HL-60 (cell line): ENCODE measurements around the gene PRKAG1.

Experiments used
- POLR2AphosphoS5 ChIP-seq: IDR thresholded peaks from 2 replicates; pipeline ENCODE4 v1.6.1; 2012; ENCODE audit warnings: low read depth
- TF ChIP-seq, protein P1 (sequence below): IDR thresholded peaks from one replicate; pipeline ENCODE4 v1.5.1; 2011; ENCODE audit warnings: low read length, control low read depth, inconsistent platforms; ENCODE audit not compliant: insufficient read depth

DNA sequence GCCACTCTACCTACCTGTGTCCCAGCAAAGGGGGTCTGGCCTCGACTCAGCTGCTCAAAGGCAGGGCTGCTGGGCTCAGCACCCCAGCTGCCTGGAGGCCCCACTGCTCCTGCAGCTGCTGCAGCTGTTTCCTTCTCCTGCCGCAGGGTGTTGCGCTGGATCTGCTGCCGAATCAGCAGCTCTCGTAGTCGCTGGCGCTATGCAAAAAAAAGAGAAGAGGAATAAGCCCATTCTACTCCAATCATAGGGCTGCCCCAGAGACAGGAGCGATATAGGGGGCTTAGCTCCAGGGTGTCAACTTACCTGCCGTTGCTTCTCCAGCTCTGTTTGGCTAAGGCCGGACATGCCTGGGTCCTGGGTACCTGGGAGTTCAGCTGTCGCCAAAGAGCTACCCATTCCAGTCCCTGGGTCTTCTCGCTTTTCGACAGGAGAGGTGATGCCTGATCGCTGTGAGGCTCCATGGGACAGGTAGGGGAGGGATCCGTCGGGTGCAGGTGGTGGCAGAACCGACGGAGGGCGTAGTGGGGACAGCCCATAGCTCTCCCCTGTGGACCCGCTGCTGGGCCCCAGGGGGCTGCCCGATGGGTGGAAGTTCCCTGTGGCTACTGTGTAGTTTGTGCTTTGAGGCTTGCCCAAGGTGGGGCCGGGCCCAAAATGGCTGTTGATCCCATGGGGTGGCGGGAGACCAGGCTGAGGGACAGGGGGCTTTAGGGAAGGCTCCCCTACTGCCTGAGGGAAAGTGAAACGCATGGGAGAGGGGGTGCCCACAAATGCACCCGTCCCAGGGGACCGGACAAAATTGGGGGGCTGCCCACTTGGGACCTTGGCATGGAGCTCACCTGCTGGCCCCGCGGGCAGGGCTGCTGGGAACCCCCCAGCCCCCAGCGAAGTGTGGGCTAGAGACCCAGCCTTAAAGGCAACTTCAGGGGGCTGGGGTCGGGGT, 21.1 kb upstream of the PRKAG1 start:
- TF ChIP-seq, protein P1, sequence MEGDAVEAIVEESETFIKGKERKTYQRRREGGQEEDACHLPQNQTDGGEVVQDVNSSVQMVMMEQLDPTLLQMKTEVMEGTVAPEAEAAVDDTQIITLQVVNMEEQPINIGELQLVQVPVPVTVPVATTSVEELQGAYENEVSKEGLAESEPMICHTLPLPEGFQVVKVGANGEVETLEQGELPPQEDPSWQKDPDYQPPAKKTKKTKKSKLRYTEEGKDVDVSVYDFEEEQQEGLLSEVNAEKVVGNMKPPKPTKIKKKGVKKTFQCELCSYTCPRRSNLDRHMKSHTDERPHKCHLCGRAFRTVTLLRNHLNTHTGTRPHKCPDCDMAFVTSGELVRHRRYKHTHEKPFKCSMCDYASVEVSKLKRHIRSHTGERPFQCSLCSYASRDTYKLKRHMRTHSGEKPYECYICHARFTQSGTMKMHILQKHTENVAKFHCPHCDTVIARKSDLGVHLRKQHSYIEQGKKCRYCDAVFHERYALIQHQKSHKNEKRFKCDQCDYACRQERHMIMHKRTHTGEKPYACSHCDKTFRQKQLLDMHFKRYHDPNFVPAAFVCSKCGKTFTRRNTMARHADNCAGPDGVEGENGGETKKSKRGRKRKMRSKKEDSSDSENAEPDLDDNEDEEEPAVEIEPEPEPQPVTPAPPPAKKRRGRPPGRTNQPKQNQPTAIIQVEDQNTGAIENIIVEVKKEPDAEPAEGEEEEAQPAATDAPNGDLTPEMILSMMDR, result no peak
- TF ChIP-seq POLR2AphosphoS5, result no peak
